CD4-positive, alpha-beta memory T cell (primary cell): ENCODE results near the gene TNIP1. TPM values are rescaled to one million over a fixed set of nuclear protein-coding genes. Genes with fewer than 3 reads are reported as not detected.
A peak's percentile ranks its signal among the peaks of the same experiment; 100 is the strongest.

Experiments used
- CTCF ChIA-PET: fragments of 350-600 bp; sonication (Branson Sonifier 250); formaldehyde crosslinking; loops from one replicate; lab custom pipeline; 2021; ENCODE audit warnings: inconsistent platforms; ENCODE audit not compliant: partially characterized antibody; lab: Charles Lee
- POLR2A ChIA-PET: fragments of 350-600 bp; sonication (Branson Sonifier 250); formaldehyde crosslinking; loops from one replicate; lab custom pipeline; 2021; ENCODE audit not compliant: partially characterized antibody; lab: Charles Lee
- DNase-seq, 5 donors: peaks; one replicate each; pipeline versions ENCODE4 v3.0.0 to v3.0.0-alpha.2; 2020 to 2022; ENCODE audit warnings: mixed read lengths in 1 of 5
- H3K27ac ChIP-seq: one replicate; pipeline ENCODE4 v1.7.0; 2013; ENCODE audit warnings: low read depth, low read length
- H3K27me3 ChIP-seq: 2 replicates; pipeline ENCODE4 v1.7.0; 2013; ENCODE audit warnings: mild to moderate bottlenecking, low read length, moderate library complexity; ENCODE audit not compliant: insufficient read depth
- H3K36me3 ChIP-seq: 2 replicates; pipeline ENCODE4 v1.7.0; 2013; ENCODE audit warnings: mild to moderate bottlenecking, low read length, moderate library complexity; ENCODE audit not compliant: insufficient read depth
- H3K4me1 ChIP-seq: 2 replicates; pipeline ENCODE4 v1.7.0; 2013; ENCODE audit warnings: mild to moderate bottlenecking, low read length, moderate library complexity; ENCODE audit not compliant: insufficient read depth
- H3K4me3 ChIP-seq, 2 donors: one replicate each; pipeline ENCODE4 v1.7.0; 2013; ENCODE audit warnings: low read length in 2 of 2, mild to moderate bottlenecking in 1 of 2
- H3K9me3 ChIP-seq, 2 donors: one replicate each; pipeline ENCODE4 v1.7.0; 2013; ENCODE audit warnings: low read length in 2 of 2, control low read depth in 1 of 2; ENCODE audit not compliant: control insufficient read depth in 1 of 2
- H3K27ac Mint-ChIP-seq, 7 donors: one replicate each; pipeline ENCODE4 v1.8.0; 2020 to 2021; ENCODE audit warnings: mixed read lengths in 7 of 7, mild to moderate bottlenecking in 6 of 7, inconsistent platforms in 3 of 7, moderate library complexity in 3 of 7
- H3K27me3 Mint-ChIP-seq, 2 donors: one replicate each; pipeline ENCODE4 v1.8.0; 2020 to 2021; ENCODE audit warnings: mixed read lengths in 2 of 2
- H3K36me3 Mint-ChIP-seq, 2 donors: one replicate each; pipeline ENCODE4 v1.8.0; 2020 to 2021; ENCODE audit warnings: mixed read lengths in 2 of 2, inconsistent platforms in 1 of 2, mild to moderate bottlenecking in 1 of 2
- H3K4me1 Mint-ChIP-seq, 4 donors: one replicate each; pipeline ENCODE4 v1.8.0; 2020 to 2021; ENCODE audit warnings: mixed read lengths in 4 of 4, mild to moderate bottlenecking in 1 of 4
- H3K4me3 Mint-ChIP-seq, 8 donors: one replicate each; pipeline ENCODE4 v1.8.0; 2020 to 2021; ENCODE audit warnings: mixed read lengths in 8 of 8, mild to moderate bottlenecking in 7 of 8, moderate library complexity in 6 of 8, inconsistent platforms in 3 of 8
- H3K9me3 Mint-ChIP-seq, 8 donors: one replicate each; pipeline ENCODE4 v1.8.0; 2020 to 2021; ENCODE audit warnings: mixed read lengths in 8 of 8, mild to moderate bottlenecking in 5 of 8, inconsistent platforms in 3 of 8, moderate library complexity in 1 of 8
- intact Hi-C: fragments of 100-400 bp; cut with micrococcal nuclease; formaldehyde crosslinking; loops from one replicate; pipeline ENCODE4 v1.15.1; 2023
- polyA plus RNA-seq, 2 donors: library from polyadenylated mRNA; unstranded; fragments of 300-500 nt; fragmentation: Illumina TruSeq; gene quantifications; one replicate each; pipeline ENCODE4 v1.2.3, GENCODE V29; 2021
- total RNA-seq, 2 experiments: library from RNA; stranded (reverse); gene quantifications; one replicate each; pipeline ENCODE4 v1.2.3, GENCODE V29; 2021

The TNIP1 gene
- total and polyA plus RNA-seq, 4 experiments from 2014 or later, result 31.5 to 233 (median 149) TPM

- H3K4me1 Mint-ChIP-seq, result peaks cover 48 to 75% (median 61%) of the 10 kb centered on the region in 4 donors
- H3K4me3 Mint-ChIP-seq, result peak overlapping the region in 4 of 8 donors; percentile 1 to 74 (median 24)
- Histone ChIP-seq H3K27me3 (no peaks in the 10 kb centered on the region), H3K36me3 (peaks cover 26% of the 10 kb centered on the region), H3K4me3 (no peak overlapping the region), H3K4me1 (peaks cover 49% of the 10 kb centered on the region), H3K27ac (peak overlapping the region; percentile 43), H3K9me3 (no peaks in the 10 kb centered on the region)
- H3K36me3 Mint-ChIP-seq, result peaks cover 30 to 38% of the 10 kb centered on the region in 2 donors
- ChIA-PET POLR2A (interaction anchor here (0.9 to 9.1 kb wide), 7 partner anchors 10 to 125 kb away, joined by 4 to 106 read pairs (median 5); partner anchors contain the start of genes CCDC69 and TNIP1), CTCF (interaction anchor here (0.9 to 3.7 kb wide), 9 partner anchors 9 to 66 kb away, joined by 3 to 31 read pairs (median 7); partner anchors contain the start of gene TNIP1)
- no peak for DNase-seq
- intact Hi-C loops, result loop anchor here (1.0 kb wide), 1 partner anchor 11 kb away; no protein-coding TSS in a partner anchor
- H3K9me3 Mint-ChIP-seq, result peaks cover 0 to 2% (median 0%) of the 10 kb centered on the region in 8 donors
- no peaks in the 10 kb centered on the region for H3K27me3 Mint-ChIP-seq
- peak overlapping the region; percentile 67 to 93 (median 88) for H3K27ac Mint-ChIP-seq
These were observed 17.9 kb upstream of the TNIP1 start for GRCh38 chr5:151098768-151099121.

DNA sequence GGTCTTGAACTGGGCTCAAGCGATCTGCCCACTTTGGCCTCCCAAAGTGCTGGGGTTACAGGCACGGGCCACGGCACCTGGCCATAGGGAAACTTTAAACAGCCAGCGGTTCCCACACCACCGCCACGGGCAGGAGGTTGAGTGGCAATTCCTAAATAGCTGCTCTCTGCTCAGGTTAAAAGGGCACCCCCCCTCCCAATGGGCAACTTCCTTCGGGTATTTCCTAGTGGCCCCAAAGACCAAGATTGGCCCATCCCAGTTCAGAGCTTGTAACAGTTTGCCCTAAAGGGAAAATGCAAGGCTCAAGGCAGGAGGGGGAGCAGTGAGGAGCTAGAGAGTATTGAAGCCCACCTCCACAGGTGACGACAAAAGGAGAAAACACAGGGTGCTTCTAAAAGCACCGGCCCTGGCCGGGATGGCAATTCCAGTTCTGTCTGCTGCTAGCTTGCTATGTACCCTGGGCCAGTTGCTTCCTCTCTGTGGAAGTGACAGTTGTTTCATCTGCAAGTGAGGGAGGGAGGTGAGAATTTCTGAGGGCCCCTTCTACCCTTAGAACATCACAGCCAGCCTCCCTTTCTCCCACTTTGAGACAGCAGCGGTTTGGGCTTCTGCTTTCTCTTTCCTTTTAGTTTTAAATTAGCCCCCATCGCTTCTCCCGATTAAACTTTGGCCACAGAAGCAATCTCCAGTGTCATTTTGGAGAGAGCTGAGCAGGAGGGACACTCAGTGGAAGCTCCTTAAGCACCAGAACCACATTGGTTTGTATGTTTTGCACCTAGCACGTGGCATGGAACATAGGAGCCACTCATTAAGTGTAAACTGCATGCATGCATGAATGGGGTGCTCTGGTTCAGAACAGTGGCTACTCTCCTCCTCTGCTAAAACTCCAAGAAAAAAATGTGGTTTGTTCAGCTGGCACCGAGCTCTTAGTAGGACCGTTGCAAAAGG lies 17.3 kb upstream of the TNIP1 start:
- peaks cover 52 to 82% (median 66%) of the 10 kb centered on the region in 4 donors for H3K4me1 Mint-ChIP-seq
- Histone ChIP-seq H3K36me3 (peaks cover 20% of the 10 kb centered on the region), H3K4me3 (no peak overlapping the region), H3K27me3 (no peaks in the 10 kb centered on the region), H3K27ac (peak overlapping the region; percentile 43), H3K9me3 (no peaks in the 10 kb centered on the region), H3K4me1 (peaks cover 56% of the 10 kb centered on the region)
- H3K4me3 Mint-ChIP-seq, result peak overlapping the region in 7 of 8 donors; percentile 1 to 74 (median 42)
- CTCF ChIA-PET, result interaction anchor here (1.1 to 3.7 kb wide), 8 partner anchors 8 to 46 kb away, joined by 3 to 31 read pairs (median 8); partner anchors contain the start of gene TNIP1
- peaks cover 0 to 2% (median 0%) of the 10 kb centered on the region in 8 donors for H3K9me3 Mint-ChIP-seq
- intact Hi-C loops, result loop anchor here (1.0 kb wide), 1 partner anchor 11 kb away; no protein-coding TSS in a partner anchor
- no peaks in the 10 kb centered on the region for H3K27me3 Mint-ChIP-seq
- H3K27ac Mint-ChIP-seq, result peak overlapping the region; percentile 67 to 93 (median 88)
- POLR2A ChIA-PET, result interaction anchor here (0.6 to 9.1 kb wide), 8 partner anchors 9 to 126 kb away, joined by 3 to 106 read pairs (median 5); partner anchors contain the start of genes CCDC69 and TNIP1
- peak in 1 of 5 donors; percentile 55 for DNase-seq
- peaks cover 23 to 32% of the 10 kb centered on the region in 2 donors for H3K36me3 Mint-ChIP-seq

DNA sequence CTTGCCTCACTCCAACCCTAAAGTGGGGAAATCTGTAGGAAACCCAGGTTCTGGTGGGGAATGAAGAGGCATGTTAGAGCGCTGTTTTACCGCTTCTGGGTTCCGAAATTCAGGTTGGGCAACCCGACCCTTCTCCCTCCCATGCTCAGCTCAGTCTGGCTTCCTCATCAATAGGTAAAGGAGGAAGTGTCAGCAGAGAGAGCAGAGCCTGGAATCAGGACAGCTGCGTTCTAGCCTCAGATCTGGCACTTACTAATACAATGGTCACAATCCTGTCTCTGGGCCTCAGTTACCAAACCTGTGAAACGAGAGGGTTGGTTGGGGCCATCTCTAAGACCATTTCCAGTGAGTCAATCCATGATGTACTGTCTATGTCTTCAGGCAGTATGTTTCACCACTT lies 16.2 kb upstream of the TNIP1 start:
- Mint-ChIP-seq H3K27ac (peak overlapping the region; percentile 59 to 93 (median 79)), H3K27me3 (no peaks in the 10 kb centered on the region), H3K36me3 (peaks cover 22 to 24% of the 10 kb centered on the region in 2 donors), H3K4me1 (peaks cover 53 to 89% (median 72%) of the 10 kb centered on the region in 4 donors), H3K9me3 (peaks cover 0 to 2% (median 0%) of the 10 kb centered on the region in 8 donors), H3K4me3 (no peak overlapping the region)
- ChIA-PET POLR2A (interaction anchor here (2.0 to 9.1 kb wide), 3 partner anchors 8 to 16 kb away, joined by 6 to 106 read pairs (median 16); partner anchors contain the start of gene TNIP1), CTCF (interaction anchor here (2.2 to 2.9 kb wide), 2 partner anchors 18 to 45 kb away, joined by 10 to 18 read pairs; no protein-coding TSS in a partner anchor)
- Histone ChIP-seq H3K36me3 (peaks cover 16% of the 10 kb centered on the region), H3K9me3 (no peaks in the 10 kb centered on the region), H3K4me1 (peaks cover 59% of the 10 kb centered on the region), H3K27ac (peak overlapping the region; percentile 10), H3K27me3 (no peaks in the 10 kb centered on the region), H3K4me3 (no peak overlapping the region)
- DNase-seq, result no peak
- intact Hi-C loops, result no loop called here

GRCh38 chr5:151096001-151096373 lies 15.2 kb upstream of the TNIP1 start:
- ChIA-PET POLR2A (interaction anchor here (1.1 to 9.1 kb wide), 3 partner anchors 15 to 48 kb away, joined by 4 to 106 read pairs (median 6); partner anchors contain the start of gene TNIP1), CTCF (interaction anchor here (0.9 to 2.9 kb wide), 3 partner anchors 9 to 44 kb away, joined by 4 to 18 read pairs (median 10); no protein-coding TSS in a partner anchor)
- no peak for DNase-seq
- Mint-ChIP-seq H3K27me3 (no peaks in the 10 kb centered on the region), H3K4me1 (peaks cover 54 to 90% (median 73%) of the 10 kb centered on the region in 4 donors), H3K36me3 (peaks cover 14 to 15% of the 10 kb centered on the region in 2 donors), H3K9me3 (peaks cover 0 to 2% (median 0%) of the 10 kb centered on the region in 8 donors), H3K4me3 (peak overlapping the region in 5 of 8 donors; percentile 26 to 79 (median 32)), H3K27ac (peak overlapping the region in 6 of 7 donors; percentile 73 to 93 (median 86))
- intact Hi-C loops, result no loop called here
- no peak overlapping the region for H3K4me3 ChIP-seq
- H3K36me3 ChIP-seq, result peaks cover 6% of the 10 kb centered on the region
- no peaks in the 10 kb centered on the region for H3K27me3 ChIP-seq
- H3K4me1 ChIP-seq, result peaks cover 59% of the 10 kb centered on the region
- H3K27ac ChIP-seq, result peak overlapping the region; percentile 58
- H3K9me3 ChIP-seq, result no peaks in the 10 kb centered on the region

- ChIA-PET POLR2A (interaction anchor here (1.1 to 9.1 kb wide), 3 partner anchors 15 to 47 kb away, joined by 4 to 106 read pairs (median 6); partner anchors contain the start of gene TNIP1), CTCF (interaction anchor here (0.9 to 2.9 kb wide), 3 partner anchors 9 to 44 kb away, joined by 4 to 18 read pairs (median 10); no protein-coding TSS in a partner anchor)
- Histone ChIP-seq H3K4me1 (peaks cover 59% of the 10 kb centered on the region), H3K9me3 (no peaks in the 10 kb centered on the region), H3K27me3 (no peaks in the 10 kb centered on the region), H3K27ac (peak overlapping the region; percentile 58), H3K4me3 (no peak overlapping the region), H3K36me3 (peaks cover under 1% of the 10 kb centered on the region)
- peaks cover 0 to 2% (median 0%) of the 10 kb centered on the region in 8 donors for H3K9me3 Mint-ChIP-seq
- H3K27me3 Mint-ChIP-seq, result no peaks in the 10 kb centered on the region
- peak overlapping the region; percentile 74 to 95 (median 92) for H3K27ac Mint-ChIP-seq
- H3K36me3 Mint-ChIP-seq, result peaks cover 9 to 10% of the 10 kb centered on the region in 2 donors
- peaks cover 54 to 89% (median 70%) of the 10 kb centered on the region in 4 donors for H3K4me1 Mint-ChIP-seq
- no peak for DNase-seq
- intact Hi-C loops, result loop anchor here (2.0 kb wide), 1 partner anchor 19 kb away; no protein-coding TSS in a partner anchor
- peak overlapping the region in 5 of 8 donors; percentile 60 to 81 (median 73) for H3K4me3 Mint-ChIP-seq
These were observed 14.6 kb upstream of the TNIP1 start for GRCh38 chr5:151095341-151096000.

- Mint-ChIP-seq H3K36me3 (peaks cover 3 to 4% of the 10 kb centered on the region in 2 donors), H3K27ac (peak overlapping the region; percentile 55 to 95 (median 92)), H3K9me3 (peaks cover 0 to 2% (median 0%) of the 10 kb centered on the region in 8 donors), H3K27me3 (no peaks in the 10 kb centered on the region), H3K4me3 (peak overlapping the region in 6 of 8 donors; percentile 48 to 82 (median 76)), H3K4me1 (peaks cover 52 to 85% (median 65%) of the 10 kb centered on the region in 4 donors)
- POLR2A ChIA-PET, result interaction anchor here (1.8 to 9.1 kb wide), 2 partner anchors 14 to 47 kb away, joined by 6 to 106 read pairs; partner anchors contain the start of gene TNIP1
- DNase-seq, result no peak
- CTCF ChIA-PET, result interaction anchor here (2.2 to 2.9 kb wide), 2 partner anchors 20 to 43 kb away, joined by 10 to 18 read pairs; no protein-coding TSS in a partner anchor
- peak overlapping the region; percentile 58 for H3K27ac ChIP-seq
- peaks cover 59% of the 10 kb centered on the region for H3K4me1 ChIP-seq
- no peaks in the 10 kb centered on the region for H3K36me3 ChIP-seq
- intact Hi-C loops, result loop anchor here (2.0 kb wide), 1 partner anchor 20 kb away; no protein-coding TSS in a partner anchor
- peak overlapping the region in 1 of 2 donors; percentile 8 for H3K4me3 ChIP-seq
- no peaks in the 10 kb centered on the region for H3K27me3 ChIP-seq
- H3K9me3 ChIP-seq, result no peaks in the 10 kb centered on the region
These were observed 14.0 kb upstream of the TNIP1 start for GRCh38 chr5:151094852-151095245.
